ENCODE measurements around the gene NUDT17. TPM values are rescaled to one million over a fixed set of nuclear protein-coding genes. Genes with fewer than 3 reads are reported as not detected.

The NUDT17 gene
- total and polyA plus RNA-seq, 2 experiments from 2014 or later: 2.8 to 4.3 TPM

DNA sequence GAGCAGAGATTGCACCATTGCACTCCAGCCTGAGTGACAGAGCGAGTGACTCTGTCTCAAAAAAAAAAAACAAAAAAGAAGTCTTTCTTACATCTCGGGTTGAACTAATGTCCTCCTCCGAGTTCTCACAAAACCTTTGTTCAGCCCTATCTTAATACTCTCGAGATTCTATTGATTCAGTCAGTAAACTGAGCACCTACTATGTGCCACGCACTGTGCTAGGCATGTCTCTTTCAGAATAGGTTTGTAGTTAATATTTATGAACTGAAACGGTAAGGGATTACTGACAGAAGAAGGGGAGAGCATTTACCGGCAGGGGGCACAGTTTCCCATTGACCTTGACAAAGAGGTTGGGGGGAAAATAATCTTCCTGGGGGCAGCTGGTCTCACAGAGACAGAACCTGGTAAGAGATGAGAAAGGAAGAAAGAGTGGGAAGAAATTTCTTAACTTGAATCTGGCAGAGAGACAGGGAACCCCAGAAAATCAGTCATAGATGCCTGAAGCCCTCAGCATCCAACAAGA, 10.1 kb downstream of the NUDT17 start:
- peaks cover 23% of the 10 kb centered on the region for H3K9me3 Mint-ChIP-seq
- peaks cover 8% of the 10 kb centered on the region for H3K79me2 ChIP-seq (replicated peaks; ENCODE audit: insufficient read depth)

GRCh38 chr1:145857170-145857569, 11.7 kb downstream of the NUDT17 start:
- ATAC-seq (no peak), DNase-seq (ENCODE audit: low spot score) (no peak)
- Histone ChIP-seq H3F3A (replicated peaks; ENCODE audit: low read depth) (peaks cover 5% of the 10 kb centered on the region; the same call in 1 of the 2 replicates), H3K27me3 (ENCODE audit: insufficient read depth) (no peaks in the 10 kb centered on the region), H3K27ac (ENCODE audit: low read depth) (no peak overlapping the region), H3K79me2 (replicated peaks; ENCODE audit: insufficient read depth) (peaks cover 8% of the 10 kb centered on the region), H3K4me3 (no peak overlapping the region), H3K4me2 (no peak overlapping the region), H3K36me3 (ENCODE audit: insufficient read depth) (peaks cover 20% of the 10 kb centered on the region), H4K20me1 (replicated peaks; ENCODE audit: insufficient read depth) (peaks cover 6% of the 10 kb centered on the region; the same call in 1 of the 2 replicates), H3K9me2 (ENCODE audit: insufficient read depth) (peaks cover 5% of the 10 kb centered on the region; the same call in 1 of the 2 replicates), H2AFZ (no peak overlapping the region), H3K4me1 (ENCODE audit: insufficient read depth) (peaks cover 7% of the 10 kb centered on the region)
- H3K4me3 Mint-ChIP-seq: peak overlapping the region; percentile 16; the same call in 1 of the 3 replicates
- peaks cover 6% of the 10 kb centered on the region for H3K4me1 Mint-ChIP-seq
- peaks cover 51% of the 10 kb centered on the region for H3K36me3 Mint-ChIP-seq (ENCODE audit: low read depth)
- H3K27ac Mint-ChIP-seq: no peak overlapping the region
- peaks cover 23% of the 10 kb centered on the region for H3K9me3 Mint-ChIP-seq
- H3K27me3 Mint-ChIP-seq (ENCODE audit: insufficient read depth, low read depth, poor library complexity): peaks cover 20% of the 10 kb centered on the region
- TF ChIP-seq, protein P1, sequence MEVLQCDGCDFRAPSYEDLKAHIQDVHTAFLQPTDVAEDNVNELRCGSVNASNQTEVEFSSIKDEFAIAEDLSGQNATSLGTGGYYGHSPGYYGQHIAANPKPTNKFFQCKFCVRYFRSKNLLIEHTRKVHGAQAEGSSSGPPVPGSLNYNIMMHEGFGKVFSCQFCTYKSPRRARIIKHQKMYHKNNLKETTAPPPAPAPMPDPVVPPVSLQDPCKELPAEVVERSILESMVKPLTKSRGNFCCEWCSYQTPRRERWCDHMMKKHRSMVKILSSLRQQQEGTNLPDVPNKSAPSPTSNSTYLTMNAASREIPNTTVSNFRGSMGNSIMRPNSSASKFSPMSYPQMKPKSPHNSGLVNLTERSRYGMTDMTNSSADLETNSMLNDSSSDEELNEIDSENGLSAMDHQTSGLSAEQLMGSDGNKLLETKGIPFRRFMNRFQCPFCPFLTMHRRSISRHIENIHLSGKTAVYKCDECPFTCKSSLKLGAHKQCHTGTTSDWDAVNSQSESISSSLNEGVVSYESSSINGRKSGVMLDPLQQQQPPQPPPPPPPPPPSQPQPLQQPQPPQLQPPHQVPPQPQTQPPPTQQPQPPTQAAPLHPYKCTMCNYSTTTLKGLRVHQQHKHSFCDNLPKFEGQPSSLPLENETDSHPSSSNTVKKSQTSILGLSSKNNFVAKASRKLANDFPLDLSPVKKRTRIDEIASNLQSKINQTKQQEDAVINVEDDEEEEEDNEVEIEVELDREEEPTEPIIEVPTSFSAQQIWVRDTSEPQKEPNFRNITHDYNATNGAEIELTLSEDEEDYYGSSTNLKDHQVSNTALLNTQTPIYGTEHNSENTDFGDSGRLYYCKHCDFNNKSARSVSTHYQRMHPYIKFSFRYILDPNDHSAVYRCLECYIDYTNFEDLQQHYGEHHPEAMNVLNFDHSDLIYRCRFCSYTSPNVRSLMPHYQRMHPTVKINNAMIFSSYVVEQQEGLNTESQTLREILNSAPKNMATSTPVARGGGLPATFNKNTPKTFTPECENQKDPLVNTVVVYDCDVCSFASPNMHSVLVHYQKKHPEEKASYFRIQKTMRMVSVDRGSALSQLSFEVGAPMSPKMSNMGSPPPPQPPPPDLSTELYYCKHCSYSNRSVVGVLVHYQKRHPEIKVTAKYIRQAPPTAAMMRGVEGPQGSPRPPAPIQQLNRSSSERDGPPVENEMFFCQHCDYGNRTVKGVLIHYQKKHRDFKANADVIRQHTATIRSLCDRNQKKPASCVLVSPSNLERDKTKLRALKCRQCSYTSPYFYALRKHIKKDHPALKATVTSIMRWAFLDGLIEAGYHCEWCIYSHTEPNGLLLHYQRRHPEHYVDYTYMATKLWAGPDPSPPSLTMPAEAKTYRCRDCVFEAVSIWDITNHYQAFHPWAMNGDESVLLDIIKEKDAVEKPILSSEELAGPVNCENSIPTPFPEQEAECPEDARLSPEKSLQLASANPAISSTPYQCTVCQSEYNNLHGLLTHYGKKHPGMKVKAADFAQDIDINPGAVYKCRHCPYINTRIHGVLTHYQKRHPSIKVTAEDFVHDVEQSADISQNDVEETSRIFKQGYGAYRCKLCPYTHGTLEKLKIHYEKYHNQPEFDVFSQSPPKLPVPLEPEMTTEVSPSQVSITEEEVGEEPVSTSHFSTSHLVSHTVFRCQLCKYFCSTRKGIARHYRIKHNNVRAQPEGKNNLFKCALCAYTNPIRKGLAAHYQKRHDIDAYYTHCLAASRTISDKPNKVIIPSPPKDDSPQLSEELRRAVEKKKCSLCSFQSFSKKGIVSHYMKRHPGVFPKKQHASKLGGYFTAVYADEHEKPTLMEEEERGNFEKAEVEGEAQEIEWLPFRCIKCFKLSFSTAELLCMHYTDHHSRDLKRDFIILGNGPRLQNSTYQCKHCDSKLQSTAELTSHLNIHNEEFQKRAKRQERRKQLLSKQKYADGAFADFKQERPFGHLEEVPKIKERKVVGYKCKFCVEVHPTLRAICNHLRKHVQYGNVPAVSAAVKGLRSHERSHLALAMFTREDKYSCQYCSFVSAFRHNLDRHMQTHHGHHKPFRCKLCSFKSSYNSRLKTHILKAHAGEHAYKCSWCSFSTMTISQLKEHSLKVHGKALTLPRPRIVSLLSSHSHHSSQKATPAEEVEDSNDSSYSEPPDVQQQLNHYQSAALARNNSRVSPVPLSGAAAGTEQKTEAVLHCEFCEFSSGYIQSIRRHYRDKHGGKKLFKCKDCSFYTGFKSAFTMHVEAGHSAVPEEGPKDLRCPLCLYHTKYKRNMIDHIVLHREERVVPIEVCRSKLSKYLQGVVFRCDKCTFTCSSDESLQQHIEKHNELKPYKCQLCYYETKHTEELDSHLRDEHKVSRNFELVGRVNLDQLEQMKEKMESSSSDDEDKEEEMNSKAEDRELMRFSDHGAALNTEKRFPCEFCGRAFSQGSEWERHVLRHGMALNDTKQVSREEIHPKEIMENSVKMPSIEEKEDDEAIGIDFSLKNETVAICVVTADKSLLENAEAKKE (CRISPR knock-in tag; IDR thresholded peaks at IDR 0.05): no peak
- TF ChIP-seq, protein P2, sequence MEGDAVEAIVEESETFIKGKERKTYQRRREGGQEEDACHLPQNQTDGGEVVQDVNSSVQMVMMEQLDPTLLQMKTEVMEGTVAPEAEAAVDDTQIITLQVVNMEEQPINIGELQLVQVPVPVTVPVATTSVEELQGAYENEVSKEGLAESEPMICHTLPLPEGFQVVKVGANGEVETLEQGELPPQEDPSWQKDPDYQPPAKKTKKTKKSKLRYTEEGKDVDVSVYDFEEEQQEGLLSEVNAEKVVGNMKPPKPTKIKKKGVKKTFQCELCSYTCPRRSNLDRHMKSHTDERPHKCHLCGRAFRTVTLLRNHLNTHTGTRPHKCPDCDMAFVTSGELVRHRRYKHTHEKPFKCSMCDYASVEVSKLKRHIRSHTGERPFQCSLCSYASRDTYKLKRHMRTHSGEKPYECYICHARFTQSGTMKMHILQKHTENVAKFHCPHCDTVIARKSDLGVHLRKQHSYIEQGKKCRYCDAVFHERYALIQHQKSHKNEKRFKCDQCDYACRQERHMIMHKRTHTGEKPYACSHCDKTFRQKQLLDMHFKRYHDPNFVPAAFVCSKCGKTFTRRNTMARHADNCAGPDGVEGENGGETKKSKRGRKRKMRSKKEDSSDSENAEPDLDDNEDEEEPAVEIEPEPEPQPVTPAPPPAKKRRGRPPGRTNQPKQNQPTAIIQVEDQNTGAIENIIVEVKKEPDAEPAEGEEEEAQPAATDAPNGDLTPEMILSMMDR (conservative IDR thresholded peaks at IDR 0.05; ENCODE audit: low read depth in 2 of 2): no peak

More for the DNA sequence above, 10.1 kb downstream of the NUDT17 start:
- Mint-ChIP-seq H3K4me1 (peaks cover 6% of the 10 kb centered on the region), H3K27me3 (ENCODE audit: insufficient read depth, low read depth, poor library complexity) (peaks cover 20% of the 10 kb centered on the region), H3K27ac (no peak overlapping the region), H3K4me3 (no peak overlapping the region; the same call in 2 of the 3 replicates), H3K36me3 (ENCODE audit: low read depth) (peaks cover 64% of the 10 kb centered on the region)
- H3K27me3 ChIP-seq (ENCODE audit: insufficient read depth): no peaks in the 10 kb centered on the region
- H3K4me2 ChIP-seq: no peak overlapping the region
- H3K36me3 ChIP-seq (ENCODE audit: insufficient read depth): peaks cover 22% of the 10 kb centered on the region
- TF ChIP-seq, protein P2 (conservative IDR thresholded peaks at IDR 0.05; ENCODE audit: low read depth in 2 of 2): peak; percentile 27 to 34; a peak in 3 of 4 replicates
- TF ChIP-seq, protein P3, sequence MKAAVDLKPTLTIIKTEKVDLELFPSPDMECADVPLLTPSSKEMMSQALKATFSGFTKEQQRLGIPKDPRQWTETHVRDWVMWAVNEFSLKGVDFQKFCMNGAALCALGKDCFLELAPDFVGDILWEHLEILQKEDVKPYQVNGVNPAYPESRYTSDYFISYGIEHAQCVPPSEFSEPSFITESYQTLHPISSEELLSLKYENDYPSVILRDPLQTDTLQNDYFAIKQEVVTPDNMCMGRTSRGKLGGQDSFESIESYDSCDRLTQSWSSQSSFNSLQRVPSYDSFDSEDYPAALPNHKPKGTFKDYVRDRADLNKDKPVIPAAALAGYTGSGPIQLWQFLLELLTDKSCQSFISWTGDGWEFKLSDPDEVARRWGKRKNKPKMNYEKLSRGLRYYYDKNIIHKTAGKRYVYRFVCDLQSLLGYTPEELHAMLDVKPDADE (IDR thresholded peaks at IDR 0.05): no peak
- TF ChIP-seq STAT1 (IDR thresholded peaks at IDR 0.05; ENCODE audit: unreplicated experiment) (no peak), POLR2AphosphoS5 (IDR thresholded peaks at IDR 0.05; ENCODE audit: low read depth) (no peak)
- no peak overlapping the region for H2AFZ ChIP-seq
- peaks cover 9% of the 10 kb centered on the region for H4K20me1 ChIP-seq (replicated peaks; ENCODE audit: insufficient read depth)
- H3K27ac ChIP-seq (ENCODE audit: low read depth): no peak overlapping the region
- no peak overlapping the region for H3K4me3 ChIP-seq
- H3K4me1 ChIP-seq (ENCODE audit: insufficient read depth): peaks cover 7% of the 10 kb centered on the region
- peaks cover 5% of the 10 kb centered on the region; the same call in 1 of the 2 replicates for H3F3A ChIP-seq (replicated peaks; ENCODE audit: low read depth)
- H3K9me2 ChIP-seq (ENCODE audit: insufficient read depth): peaks cover 5% of the 10 kb centered on the region; the same call in 1 of the 2 replicates
- no peak for ATAC-seq
- no peak for DNase-seq (ENCODE audit: low spot score)

Data from GM23338 (cell line).